HAP-1 (cell line): ENCODE results near the gene ARHGAP15.

Experiments used
- DNase-seq, 2 experiments: peaks; one replicate each; pipeline ENCODE4 v3.0.0-alpha.2; 2016 to 2020; ENCODE audit warnings: low spot score in 2 of 2
- H3K27me3 ChIP-seq: fragments of 250-450 bp; sonication (Bioruptor Pico); 2 replicates; pipeline ENCODE4 v1.5.1; 2020; ENCODE audit warnings: low read depth, mild to moderate bottlenecking, moderate library complexity
- H3K36me3 ChIP-seq: fragments of 250-450 bp; sonication (Bioruptor Pico); replicated peaks from 2 replicates; pipeline ENCODE4 v1.5.1; 2020; ENCODE audit warnings: mild to moderate bottlenecking
- H3K4me1 ChIP-seq: fragments of 250-450 bp; sonication (Bioruptor Pico); 2 replicates; pipeline ENCODE4 v1.5.1; 2020; ENCODE audit warnings: mild to moderate bottlenecking
- H3K4me3 ChIP-seq: fragments of 250-450 bp; sonication (Bioruptor Pico); 2 replicates; pipeline ENCODE4 v1.5.1; 2020; ENCODE audit warnings: mild to moderate bottlenecking, moderate library complexity
- H3K9me3 ChIP-seq: fragments of 250-450 bp; sonication (Bioruptor Pico); 2 replicates; pipeline ENCODE4 v1.5.1; 2020; ENCODE audit warnings: mild to moderate bottlenecking, moderate library complexity
- in situ Hi-C: fragments of 300-500 bp; cut with MboI; formaldehyde crosslinking; loops from 3 replicates; pipeline ENCODE4 v1.14.3; 2020; ENCODE audit warnings: low sequenced_read_pairs, inconsistent platforms, mixed read lengths

Gene ARHGAP15

GRCh38 chr2:143345887-143346787 is 216.9 kb downstream of the ARHGAP15 start:
- H3K4me3 ChIP-seq: no peak overlapping the region
- DNase-seq: no peak
- no peaks in the 10 kb centered on the region for H3K27me3 ChIP-seq
- H3K4me1 ChIP-seq: peaks cover 15% of the 10 kb centered on the region
- no peaks in the 10 kb centered on the region for H3K9me3 ChIP-seq
- H3K36me3 ChIP-seq: no peaks in the 10 kb centered on the region
- in situ Hi-C loops: no loop called here

GRCh38 chr2:143347271-143347695 is 218.1 kb downstream of the ARHGAP15 start:
- H3K27me3 ChIP-seq: no peaks in the 10 kb centered on the region
- H3K4me1 ChIP-seq: peaks cover 15% of the 10 kb centered on the region
- in situ Hi-C loops: no loop called here
- no peak overlapping the region for H3K4me3 ChIP-seq
- peak; percentile 38 to 89 for DNase-seq
- H3K9me3 ChIP-seq: no peaks in the 10 kb centered on the region
- no peaks in the 10 kb centered on the region for H3K36me3 ChIP-seq

GRCh38 chr2:143347901-143348414 is 218.7 kb downstream of the ARHGAP15 start:
- Histone ChIP-seq H3K4me1 (peaks cover 15% of the 10 kb centered on the region), H3K36me3 (no peaks in the 10 kb centered on the region), H3K4me3 (no peak overlapping the region), H3K9me3 (no peaks in the 10 kb centered on the region), H3K27me3 (no peaks in the 10 kb centered on the region)
- in situ Hi-C loops: no loop called here
- no peak for DNase-seq

GRCh38 chr2:143354050-143354750 is 225.0 kb downstream of the ARHGAP15 start:
- no peak for DNase-seq
- Histone ChIP-seq H3K4me1 (peaks cover 15% of the 10 kb centered on the region), H3K4me3 (no peak overlapping the region), H3K9me3 (no peaks in the 10 kb centered on the region), H3K27me3 (no peaks in the 10 kb centered on the region), H3K36me3 (no peaks in the 10 kb centered on the region)
- in situ Hi-C loops: no loop called here

- no peak overlapping the region; the same call in 1 of the 2 replicates for H3K4me3 ChIP-seq
- H3K27me3 ChIP-seq: no peaks in the 10 kb centered on the region
- peaks cover 15% of the 10 kb centered on the region for H3K4me1 ChIP-seq
- no peaks in the 10 kb centered on the region for H3K9me3 ChIP-seq
- no peaks in the 10 kb centered on the region for H3K36me3 ChIP-seq
- DNase-seq: no peak
- in situ Hi-C loops: no loop called here
Measured at GRCh38 chr2:143355870-143356269, 226.7 kb downstream of the ARHGAP15 start.

GRCh38 chr2:143356336-143356735 is 227.1 kb downstream of the ARHGAP15 start:
- peak; percentile 67 to 96 for DNase-seq
- no peaks in the 10 kb centered on the region for H3K9me3 ChIP-seq
- in situ Hi-C loops: no loop called here
- H3K4me3 ChIP-seq: no peak overlapping the region; the same call in 1 of the 2 replicates
- no peaks in the 10 kb centered on the region for H3K27me3 ChIP-seq
- H3K4me1 ChIP-seq: peaks cover 15% of the 10 kb centered on the region
- H3K36me3 ChIP-seq: no peaks in the 10 kb centered on the region

- Histone ChIP-seq H3K9me3 (no peaks in the 10 kb centered on the region), H3K36me3 (no peaks in the 10 kb centered on the region), H3K27me3 (no peaks in the 10 kb centered on the region), H3K4me3 (no peak overlapping the region), H3K4me1 (peaks cover 15% of the 10 kb centered on the region)
- in situ Hi-C loops: no loop called here
- peak; percentile 50 to 72 for DNase-seq
Measured at GRCh38 chr2:143356736-143357446, 227.7 kb downstream of the ARHGAP15 start.

GRCh38 chr2:143357966-143358365 is 228.7 kb downstream of the ARHGAP15 start:
- Histone ChIP-seq H3K36me3 (no peaks in the 10 kb centered on the region), H3K9me3 (no peaks in the 10 kb centered on the region), H3K4me3 (no peak overlapping the region), H3K4me1 (peaks cover 15% of the 10 kb centered on the region), H3K27me3 (no peaks in the 10 kb centered on the region)
- in situ Hi-C loops: no loop called here
- DNase-seq: peak in 1 of 2 experiments; percentile 15

GRCh38 chr2:143361346-143361745 is 232.1 kb downstream of the ARHGAP15 start:
- DNase-seq: no peak
- in situ Hi-C loops: no loop called here
- Histone ChIP-seq H3K4me1 (peaks cover 10% of the 10 kb centered on the region), H3K9me3 (no peaks in the 10 kb centered on the region), H3K4me3 (no peak overlapping the region), H3K36me3 (no peaks in the 10 kb centered on the region), H3K27me3 (no peaks in the 10 kb centered on the region)

- no peaks in the 10 kb centered on the region for H3K4me1 ChIP-seq
- H3K36me3 ChIP-seq: no peaks in the 10 kb centered on the region
- H3K9me3 ChIP-seq: no peaks in the 10 kb centered on the region
- in situ Hi-C loops: no loop called here
- H3K4me3 ChIP-seq: no peak overlapping the region
- DNase-seq: no peak
- no peaks in the 10 kb centered on the region for H3K27me3 ChIP-seq
Measured at GRCh38 chr2:143371616-143372015, 242.4 kb downstream of the ARHGAP15 start.

- H3K27me3 ChIP-seq: no peaks in the 10 kb centered on the region
- no peak for DNase-seq
Measured at GRCh38 chr2:143375384-143375880, 246.2 kb downstream of the ARHGAP15 start.

GRCh38 chr2:143378996-143379395 is 249.8 kb downstream of the ARHGAP15 start:
- no peaks in the 10 kb centered on the region for H3K36me3 ChIP-seq
- in situ Hi-C loops: no loop called here
- no peaks in the 10 kb centered on the region for H3K9me3 ChIP-seq
- H3K4me3 ChIP-seq: no peak overlapping the region
- no peak for DNase-seq
- H3K4me1 ChIP-seq: no peaks in the 10 kb centered on the region
- no peaks in the 10 kb centered on the region for H3K27me3 ChIP-seq

More at GRCh38 chr2:143375384-143375880, 246.2 kb downstream of the ARHGAP15 start:
- H3K4me3 ChIP-seq: no peak overlapping the region
- H3K4me1 ChIP-seq: no peaks in the 10 kb centered on the region
- in situ Hi-C loops: no loop called here
- no peaks in the 10 kb centered on the region for H3K36me3 ChIP-seq
- H3K9me3 ChIP-seq: no peaks in the 10 kb centered on the region

- in situ Hi-C loops: no loop called here
- Histone ChIP-seq H3K4me3 (no peak overlapping the region), H3K36me3 (no peaks in the 10 kb centered on the region), H3K4me1 (no peaks in the 10 kb centered on the region), H3K27me3 (no peaks in the 10 kb centered on the region), H3K9me3 (no peaks in the 10 kb centered on the region)
- no peak for DNase-seq
Measured at GRCh38 chr2:143379955-143380354, 250.7 kb downstream of the ARHGAP15 start.
